ENCODE results near the gene KIAA0232.
"Not testable (repeated sequence)": the region's sequence is repeated elsewhere in the genome, so short reads cannot be mapped to it uniquely, and the experiment has no call there.

The KIAA0232 gene

DNA sequence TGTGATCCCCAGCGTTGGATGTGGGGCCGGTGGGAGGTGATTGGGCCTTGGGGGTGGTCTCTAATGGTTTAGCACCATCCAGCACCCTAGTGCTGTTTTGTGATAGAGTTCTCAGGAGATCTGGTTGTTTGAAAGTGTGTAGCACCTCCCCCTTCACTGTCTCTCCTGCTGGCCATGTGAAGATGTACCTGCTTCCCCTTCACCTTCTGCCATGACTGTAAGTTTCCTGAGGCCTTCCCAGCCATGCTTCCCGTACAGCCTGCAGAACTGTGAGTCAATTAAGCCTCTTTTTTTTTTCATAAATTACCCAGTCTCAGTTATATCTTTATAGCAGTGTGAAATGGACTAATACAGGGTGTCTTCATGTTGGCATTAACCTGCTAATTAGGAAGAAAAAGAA lies 107.8 kb downstream of the KIAA0232 start:
- DNase-seq, result no peak
- no peak overlapping the region for H3K4me3 Mint-ChIP-seq
- H3K27ac Mint-ChIP-seq, result no peak overlapping the region
- peaks cover 6 to 9% of the 10 kb centered on the region in 2 donors for H3K36me3 Mint-ChIP-seq
- no peaks in the 10 kb centered on the region for H3K27me3 Mint-ChIP-seq
- H3K9me3 Mint-ChIP-seq, result peaks cover 0 to 3% of the 10 kb centered on the region in 2 donors
- H3K4me1 Mint-ChIP-seq, result peaks cover 15 to 28% of the 10 kb centered on the region in 2 donors
- ATAC-seq (replicated peaks), result no peak

DNA sequence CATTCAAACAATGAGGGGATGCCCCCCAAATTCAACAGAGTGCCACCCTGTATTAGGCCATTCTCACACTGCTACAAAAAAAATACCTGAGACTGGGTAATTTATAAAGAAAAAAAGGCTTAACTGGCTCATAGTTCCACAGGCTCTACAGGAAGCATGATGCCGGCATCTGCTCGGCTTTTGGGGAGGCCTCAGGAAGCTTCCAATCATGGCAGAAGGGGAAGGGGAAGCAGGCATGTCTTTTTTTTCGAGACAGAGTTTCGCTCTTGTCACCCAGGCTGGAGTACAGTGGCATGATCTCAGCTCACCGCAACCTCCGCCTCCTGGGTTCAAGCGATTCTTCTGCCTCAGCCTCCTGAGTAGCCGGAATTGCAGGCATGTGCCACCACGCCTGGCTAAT lies 108.4 kb downstream of the KIAA0232 start:
- peaks cover 15 to 28% of the 10 kb centered on the region in 2 donors for H3K4me1 Mint-ChIP-seq
- not testable (repeated sequence) for H3K4me3 Mint-ChIP-seq; H3K27ac Mint-ChIP-seq; DNase-seq; ATAC-seq (replicated peaks); H3K36me3 Mint-ChIP-seq; H3K9me3 Mint-ChIP-seq; H3K27me3 Mint-ChIP-seq

DNA sequence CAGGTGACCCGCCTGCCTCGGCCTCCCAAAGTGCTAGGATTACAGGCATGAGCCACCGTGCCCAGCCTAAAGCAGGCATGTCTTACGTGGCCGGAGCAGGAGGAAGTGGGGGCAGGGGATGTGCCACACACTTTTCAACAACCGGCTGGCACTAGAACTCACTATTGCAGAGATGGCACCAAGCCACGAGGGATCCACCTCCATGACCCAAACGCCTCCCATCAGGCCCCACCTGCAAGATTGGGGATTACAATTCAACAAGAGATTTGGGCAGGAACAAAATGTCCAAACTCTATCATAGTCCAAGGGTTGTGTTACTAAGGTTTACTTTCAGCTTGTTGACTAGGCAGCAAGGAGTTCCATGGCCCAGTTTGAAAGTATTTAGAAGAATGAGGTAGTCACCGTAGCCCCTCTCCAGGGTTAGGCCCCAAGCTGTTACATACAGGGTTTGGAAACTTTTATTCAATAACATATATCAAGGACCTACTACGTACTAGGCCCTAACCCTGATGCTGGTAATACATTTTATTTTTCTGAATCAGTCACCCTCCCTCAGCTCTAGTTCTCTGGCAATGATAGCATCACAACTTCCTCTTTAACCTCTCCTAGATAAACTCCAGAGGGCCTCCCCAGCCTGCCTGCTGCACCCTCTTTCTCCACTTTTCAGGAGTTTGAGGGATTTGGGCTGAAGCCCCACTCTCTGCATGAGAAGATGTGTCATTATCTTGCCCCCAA lies 109.1 kb downstream of the KIAA0232 start:
- peaks cover 14 to 28% of the 10 kb centered on the region in 2 donors for H3K4me1 Mint-ChIP-seq
- peaks cover 3% of the 10 kb centered on the region in 2 donors for H3K9me3 Mint-ChIP-seq
- H3K27me3 Mint-ChIP-seq, result no peaks in the 10 kb centered on the region
- ATAC-seq (replicated peaks), result peak; percentile 49 to 67
- H3K4me3 Mint-ChIP-seq, result peak overlapping the region in 1 of 2 donors; percentile 47
- H3K36me3 Mint-ChIP-seq, result peaks cover 6 to 9% of the 10 kb centered on the region in 2 donors
- no peak overlapping the region for H3K27ac Mint-ChIP-seq
- no peak for DNase-seq

DNA sequence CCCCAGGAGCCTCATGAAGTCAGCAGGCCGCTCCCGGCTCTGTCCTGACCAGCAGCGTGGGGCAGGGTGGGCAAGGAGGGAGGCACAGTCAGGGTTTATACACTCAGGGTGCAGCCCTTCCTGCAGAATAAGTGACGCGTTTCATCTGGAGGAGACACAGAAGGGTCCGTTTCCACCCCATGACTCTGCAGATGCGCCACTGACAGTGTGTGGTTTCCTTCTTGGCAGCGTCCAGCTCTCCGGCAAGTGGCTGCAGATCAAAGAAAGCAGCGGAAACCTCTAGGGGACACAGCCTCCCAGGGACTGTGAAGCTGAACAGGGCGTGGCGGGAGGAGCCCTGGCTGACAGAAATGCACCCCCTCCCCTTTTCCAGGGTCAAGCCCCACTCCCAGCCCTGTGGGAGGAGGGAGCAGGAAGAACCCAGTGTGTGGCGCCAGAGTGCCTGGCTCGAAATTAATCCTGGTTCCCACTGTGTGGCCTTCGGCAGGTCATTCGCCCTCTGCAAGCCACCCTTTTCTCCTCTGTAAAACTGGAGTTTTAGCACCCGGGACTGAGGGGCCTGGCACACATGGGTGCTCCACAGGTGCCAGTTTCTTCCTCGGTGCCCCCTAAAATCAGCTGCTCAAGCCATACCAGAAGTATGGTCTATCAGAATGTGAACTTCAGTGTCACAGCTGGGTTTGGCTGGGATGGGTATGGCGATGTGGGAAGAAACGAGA lies 109.8 kb downstream of the KIAA0232 start:
- peak; percentile 57 to 60 for ATAC-seq (replicated peaks)
- Mint-ChIP-seq H3K36me3 (peaks cover 6 to 9% of the 10 kb centered on the region in 2 donors), H3K4me3 (peak overlapping the region in 1 of 2 donors; percentile 47), H3K27me3 (no peaks in the 10 kb centered on the region), H3K4me1 (peaks cover 13 to 25% of the 10 kb centered on the region in 2 donors), H3K9me3 (peaks cover 3 to 4% of the 10 kb centered on the region in 2 donors), H3K27ac (no peak overlapping the region)
- DNase-seq, result no peak

DNA sequence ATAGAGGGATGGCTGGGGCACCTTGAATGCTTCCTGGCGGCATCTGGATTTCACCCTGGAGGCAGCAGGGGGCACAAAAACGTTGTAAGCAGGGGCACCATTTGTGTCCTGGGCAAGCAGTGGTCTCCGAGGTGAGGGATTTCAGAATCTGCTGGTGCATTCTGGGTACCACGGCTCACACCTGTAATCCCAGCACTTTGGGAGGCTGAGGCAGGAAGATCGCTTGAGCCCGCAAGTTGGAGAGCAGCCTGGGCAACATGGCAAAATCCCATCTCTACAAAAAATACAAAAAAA lies 110.3 kb downstream of the KIAA0232 start:
- Mint-ChIP-seq H3K27ac (no peak overlapping the region), H3K36me3 (peaks cover 6 to 9% of the 10 kb centered on the region in 2 donors), H3K4me1 (peaks cover 10 to 20% of the 10 kb centered on the region in 2 donors), H3K27me3 (no peaks in the 10 kb centered on the region), H3K9me3 (peaks cover 3 to 4% of the 10 kb centered on the region in 2 donors), H3K4me3 (no peak overlapping the region)
- DNase-seq, result no peak
- ATAC-seq (replicated peaks), result no peak

DNA sequence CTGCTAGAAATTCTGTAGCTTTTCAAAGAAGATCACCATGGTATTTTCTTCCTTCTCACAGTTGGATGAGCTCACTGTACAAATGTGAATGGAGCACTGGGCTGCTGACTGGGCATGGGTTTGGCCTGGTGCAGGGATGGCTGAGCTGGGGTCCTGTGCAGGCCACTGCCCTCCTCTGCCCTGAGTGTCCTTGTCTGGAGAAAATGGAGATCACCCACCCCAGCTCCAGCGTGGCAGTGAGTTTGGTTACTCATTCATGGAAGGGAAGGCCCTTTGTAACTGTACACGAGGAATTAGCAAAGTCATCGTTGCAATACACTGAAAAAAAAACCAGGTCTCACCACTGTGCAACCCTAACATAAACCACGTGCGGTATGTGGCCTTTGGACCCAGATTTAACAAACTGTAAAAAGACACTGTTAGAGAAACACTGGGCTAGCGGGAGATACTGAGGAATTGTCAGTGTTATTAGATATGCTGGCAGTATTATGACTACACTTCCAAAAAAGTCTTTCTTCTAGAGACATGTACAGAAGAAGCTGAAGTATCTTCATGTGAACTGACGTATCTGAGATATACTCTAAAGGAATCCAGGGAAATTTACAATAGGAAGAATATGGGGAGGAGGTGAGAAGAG lies 111.0 kb downstream of the KIAA0232 start:
- H3K4me1 Mint-ChIP-seq, result peaks cover 6 to 16% of the 10 kb centered on the region in 2 donors
- DNase-seq, result no peak
- no peak overlapping the region for H3K27ac Mint-ChIP-seq
- peak in 1 of 2 donors; percentile 29 for ATAC-seq (replicated peaks)
- H3K36me3 Mint-ChIP-seq, result peaks cover 6 to 9% of the 10 kb centered on the region in 2 donors
- no peak overlapping the region for H3K4me3 Mint-ChIP-seq
- H3K9me3 Mint-ChIP-seq, result peaks cover 3 to 4% of the 10 kb centered on the region in 2 donors
- no peaks in the 10 kb centered on the region for H3K27me3 Mint-ChIP-seq

DNA sequence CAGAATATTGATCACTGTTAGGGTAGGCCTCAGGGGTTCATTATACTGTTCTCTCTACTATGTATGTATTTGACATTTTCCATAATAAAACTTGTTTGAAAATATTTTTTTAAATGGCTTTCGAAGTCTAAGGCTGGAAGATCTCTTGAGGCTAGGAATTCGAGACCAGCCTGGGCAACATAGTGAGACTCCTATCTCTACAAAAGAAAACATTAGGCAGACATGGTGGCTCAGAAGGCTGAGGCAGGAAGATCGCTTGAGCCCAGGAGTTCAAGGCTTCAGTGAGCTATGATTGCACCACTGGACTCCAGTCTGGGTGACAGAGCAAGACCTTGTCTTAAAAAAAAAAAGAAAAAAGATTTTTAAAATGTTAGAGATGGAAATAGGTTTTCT lies 111.6 kb downstream of the KIAA0232 start:
- ATAC-seq (replicated peaks), result no peak
- H3K4me3 Mint-ChIP-seq, result no peak overlapping the region
- H3K36me3 Mint-ChIP-seq, result peaks cover 6 to 9% of the 10 kb centered on the region in 2 donors
- H3K9me3 Mint-ChIP-seq, result peaks cover 3 to 4% of the 10 kb centered on the region in 2 donors
- H3K4me1 Mint-ChIP-seq, result peaks cover 6 to 16% of the 10 kb centered on the region in 2 donors
- no peak for DNase-seq
- no peak overlapping the region for H3K27ac Mint-ChIP-seq
- no peaks in the 10 kb centered on the region for H3K27me3 Mint-ChIP-seq

DNA sequence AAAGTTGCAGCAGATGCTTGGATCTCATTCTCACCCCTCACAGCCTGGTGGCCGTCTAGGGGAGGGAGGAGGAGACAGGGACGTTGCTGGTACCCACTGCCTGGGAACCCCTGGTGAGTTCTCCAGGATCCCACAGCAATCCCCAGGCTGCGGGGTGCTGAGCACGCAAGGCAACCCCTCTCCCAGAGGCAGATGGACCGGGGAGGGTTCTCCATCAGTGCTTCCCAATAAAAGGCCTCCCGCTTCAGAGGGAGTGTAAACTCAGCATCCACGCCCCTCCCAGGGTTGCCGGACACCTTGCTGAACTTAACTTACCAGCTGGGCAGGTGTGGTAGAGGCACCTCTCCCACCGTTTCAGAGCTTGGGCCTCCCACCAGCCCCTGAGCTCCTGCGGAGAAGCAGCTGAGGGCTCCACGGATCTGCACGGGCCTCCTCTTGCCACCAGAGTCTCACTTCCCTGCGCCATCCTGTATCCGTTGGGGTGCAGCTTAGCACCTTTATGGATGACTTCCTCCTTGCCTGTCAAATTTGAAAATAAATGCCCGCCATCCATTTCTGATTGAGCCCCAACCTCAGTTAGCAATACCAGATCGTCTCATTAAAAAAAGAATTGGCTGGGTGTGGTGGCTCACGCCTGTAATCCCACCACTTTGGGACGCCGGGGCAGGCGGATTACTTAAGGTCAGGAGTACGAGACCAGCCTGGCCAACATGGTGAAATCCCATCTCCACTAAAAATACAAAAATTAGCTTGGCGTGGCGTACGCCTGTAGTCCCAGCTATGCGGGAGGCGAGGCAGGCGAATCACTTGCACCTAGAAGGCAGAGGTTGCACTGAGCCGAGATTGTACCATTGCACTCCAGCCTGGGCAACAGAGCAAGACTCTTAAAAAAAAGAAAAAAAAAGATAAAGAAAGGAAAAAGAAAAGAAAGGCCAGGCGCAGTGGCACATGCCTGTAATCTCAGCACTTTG lies 112.3 kb downstream of the KIAA0232 start:
- no peak for DNase-seq
- Mint-ChIP-seq H3K36me3 (peaks cover 6 to 9% of the 10 kb centered on the region in 2 donors), H3K4me1 (peaks cover 6 to 16% of the 10 kb centered on the region in 2 donors), H3K27ac (no peak overlapping the region), H3K4me3 (no peak overlapping the region), H3K9me3 (peaks cover 3 to 4% of the 10 kb centered on the region in 2 donors), H3K27me3 (no peaks in the 10 kb centered on the region)
- no peak for ATAC-seq (replicated peaks)

DNA sequence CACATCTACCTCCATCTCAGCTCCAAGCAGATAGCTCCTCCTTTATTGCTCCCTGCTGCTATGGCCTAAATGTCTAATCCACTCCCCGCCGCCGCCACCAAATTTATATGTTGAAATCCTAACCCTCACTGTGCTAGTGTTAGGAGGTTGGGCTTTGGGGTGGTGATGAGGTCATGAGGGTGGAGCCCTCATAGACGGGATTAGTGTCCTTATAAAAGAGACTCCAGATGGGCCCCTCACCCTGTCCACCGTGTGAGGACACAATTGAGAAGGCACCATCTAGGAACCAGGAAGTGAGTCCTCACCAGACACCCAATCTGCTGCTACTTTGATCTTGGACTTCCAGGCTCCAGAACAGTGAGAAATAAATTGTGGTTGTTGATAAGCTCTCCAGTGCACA lies 113.5 kb downstream of the KIAA0232 start:
- ATAC-seq (replicated peaks), result no peak

DNA sequence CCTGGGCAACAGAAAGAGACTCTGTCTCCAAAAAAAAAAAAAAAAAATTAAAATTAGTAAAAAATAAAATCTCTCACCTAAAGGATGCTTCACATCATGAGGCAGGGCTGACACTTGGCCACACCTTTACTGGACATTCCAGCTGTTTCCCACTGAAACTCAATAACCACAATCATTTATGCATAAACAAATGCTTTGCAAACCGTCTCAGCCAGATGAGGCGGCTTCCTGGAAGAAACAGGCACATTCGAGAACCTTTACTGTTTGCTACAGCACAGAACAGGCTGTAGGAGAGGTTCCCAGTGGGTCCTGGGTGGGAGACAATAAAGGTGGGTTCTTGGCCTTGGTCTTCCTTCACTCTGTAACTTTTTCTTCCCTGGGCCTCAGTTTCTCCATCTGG lies 116.2 kb downstream of the KIAA0232 start:
- no peak overlapping the region for H3K27ac Mint-ChIP-seq
- H3K4me3 Mint-ChIP-seq, result no peak overlapping the region
- H3K36me3 Mint-ChIP-seq, result no peaks in the 10 kb centered on the region
- H3K4me1 Mint-ChIP-seq, result no peaks in the 10 kb centered on the region
- DNase-seq, result no peak
- H3K9me3 Mint-ChIP-seq, result peaks cover 0 to 4% of the 10 kb centered on the region in 2 donors
- ATAC-seq (replicated peaks), result no peak
- H3K27me3 Mint-ChIP-seq, result no peaks in the 10 kb centered on the region

More for the DNA sequence above, 113.5 kb downstream of the KIAA0232 start:
- no peaks in the 10 kb centered on the region for H3K27me3 Mint-ChIP-seq
- H3K36me3 Mint-ChIP-seq, result no peaks in the 10 kb centered on the region
- H3K9me3 Mint-ChIP-seq, result peaks cover 0 to 4% of the 10 kb centered on the region in 2 donors
- DNase-seq, result no peak
- no peak overlapping the region for H3K4me3 Mint-ChIP-seq
- H3K4me1 Mint-ChIP-seq, result peaks cover 6 to 16% of the 10 kb centered on the region in 2 donors
- H3K27ac Mint-ChIP-seq, result no peak overlapping the region

DNA sequence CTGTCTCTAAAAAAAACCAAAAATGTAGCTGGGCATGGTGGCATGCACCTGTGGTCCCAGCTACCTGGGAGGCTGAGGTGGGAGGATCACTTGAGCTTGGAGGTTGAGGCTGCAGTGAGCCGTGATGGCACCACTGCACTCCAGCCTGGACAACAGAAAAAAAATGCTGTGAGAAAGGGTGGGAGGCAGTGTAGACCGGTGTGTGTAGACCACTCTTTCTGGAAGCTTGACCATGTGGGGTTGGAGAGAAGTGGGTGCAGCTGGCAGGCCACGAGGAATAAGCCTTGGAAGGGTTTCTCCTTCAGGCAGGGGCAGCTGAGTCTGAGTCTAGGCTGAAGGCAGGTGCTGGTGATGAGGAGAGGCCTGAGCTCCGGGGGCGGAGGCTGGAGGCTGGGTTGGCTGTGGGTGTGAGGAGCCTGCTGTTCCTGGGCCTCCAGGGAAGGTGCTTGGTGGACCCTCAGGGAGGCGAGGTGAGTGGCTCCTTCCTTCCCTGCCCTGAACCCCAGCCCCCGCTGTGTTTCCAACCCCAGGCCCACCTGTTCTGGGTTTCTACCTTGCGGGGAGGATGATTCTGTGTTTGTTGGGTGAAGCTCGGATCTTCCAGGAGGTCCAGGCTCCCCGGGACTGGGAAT lies 117.8 kb downstream of the KIAA0232 start:
- peak overlapping the region; percentile 38 for H3K27ac Mint-ChIP-seq
- H3K36me3 Mint-ChIP-seq, result no peaks in the 10 kb centered on the region
- H3K4me3 Mint-ChIP-seq, result no peak overlapping the region
- peaks cover 0 to 4% of the 10 kb centered on the region in 2 donors for H3K9me3 Mint-ChIP-seq
- H3K4me1 Mint-ChIP-seq, result no peaks in the 10 kb centered on the region
- no peak for DNase-seq
- no peak for ATAC-seq (replicated peaks)
- no peaks in the 10 kb centered on the region for H3K27me3 Mint-ChIP-seq

DNA sequence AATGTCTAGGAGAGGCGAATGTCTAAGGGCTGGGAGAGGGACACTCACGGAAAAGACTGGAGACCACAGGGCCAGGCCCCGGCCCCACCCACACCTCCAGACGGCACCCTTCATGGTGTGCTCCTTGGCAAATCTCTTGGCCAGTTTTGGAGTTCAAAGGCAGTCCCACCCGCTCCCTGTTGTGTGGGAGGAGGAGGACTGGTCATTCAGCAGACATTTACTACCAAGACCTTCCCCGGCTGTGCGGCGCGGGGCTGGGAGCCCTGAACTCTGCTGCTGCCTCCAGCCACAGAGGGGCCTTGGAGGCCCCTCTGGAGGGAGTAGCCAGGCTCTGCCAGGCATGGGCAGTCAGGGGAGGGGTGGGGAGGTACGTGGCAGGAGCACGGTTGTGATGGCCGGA lies 118.4 kb downstream of the KIAA0232 start:
- Mint-ChIP-seq H3K4me3 (no peak overlapping the region), H3K9me3 (peaks cover 0 to 4% of the 10 kb centered on the region in 2 donors), H3K4me1 (no peaks in the 10 kb centered on the region), H3K27me3 (no peaks in the 10 kb centered on the region), H3K36me3 (no peaks in the 10 kb centered on the region), H3K27ac (no peak overlapping the region)
- DNase-seq (no peak), ATAC-seq (replicated peaks) (no peak)

DNA sequence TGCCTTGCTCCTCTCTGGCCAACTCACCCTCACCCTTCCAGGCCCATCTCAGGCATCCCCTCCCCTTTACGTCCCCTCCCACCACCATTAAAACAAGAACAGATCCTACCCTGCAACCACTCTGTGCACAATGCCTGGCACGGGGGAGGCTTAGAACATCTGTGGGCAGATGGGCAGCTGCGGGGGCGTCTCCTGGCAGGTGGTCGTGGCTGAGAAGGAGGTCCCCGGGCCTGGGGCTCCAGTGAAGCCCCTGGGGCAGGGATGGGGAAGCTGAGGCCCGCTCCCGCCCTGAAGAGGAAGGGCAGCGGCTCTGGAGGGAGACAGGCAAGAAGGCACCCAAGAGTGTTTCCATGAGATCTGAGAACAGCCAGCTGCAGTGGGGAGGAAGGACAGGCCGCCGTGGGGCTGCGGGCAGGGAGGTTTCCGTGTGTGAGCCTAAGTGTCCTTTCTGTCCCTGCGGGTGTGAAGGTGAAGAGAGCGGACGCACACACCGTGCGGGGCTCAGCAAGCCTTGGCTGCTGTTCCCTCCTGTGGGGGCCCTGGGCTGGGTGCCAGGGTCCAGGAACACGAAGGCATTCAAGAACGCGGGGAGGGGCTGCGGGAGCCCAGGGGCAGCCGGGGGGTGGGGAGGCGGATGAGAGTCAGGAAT lies 119.3 kb downstream of the KIAA0232 start:
- no peaks in the 10 kb centered on the region for H3K36me3 Mint-ChIP-seq
- H3K4me1 Mint-ChIP-seq, result no peaks in the 10 kb centered on the region
- ATAC-seq (replicated peaks) (no peak), DNase-seq (no peak)
- no peak overlapping the region for H3K4me3 Mint-ChIP-seq
- no peaks in the 10 kb centered on the region for H3K9me3 Mint-ChIP-seq
- peaks cover under 1 to 1% of the 10 kb centered on the region in 2 donors for H3K27me3 Mint-ChIP-seq
- H3K27ac Mint-ChIP-seq, result no peak overlapping the region

All from stimulated activated naive B cell treated with anti-CD40 and anti-IgM and Interleukin-4, amounts not matched to agents 10 μg/mL and 1 μg/mL and 100 μg/mL, for 72 hours (primary cell).